ENCODE data around the gene BDH1.

The BDH1 gene

DNA sequence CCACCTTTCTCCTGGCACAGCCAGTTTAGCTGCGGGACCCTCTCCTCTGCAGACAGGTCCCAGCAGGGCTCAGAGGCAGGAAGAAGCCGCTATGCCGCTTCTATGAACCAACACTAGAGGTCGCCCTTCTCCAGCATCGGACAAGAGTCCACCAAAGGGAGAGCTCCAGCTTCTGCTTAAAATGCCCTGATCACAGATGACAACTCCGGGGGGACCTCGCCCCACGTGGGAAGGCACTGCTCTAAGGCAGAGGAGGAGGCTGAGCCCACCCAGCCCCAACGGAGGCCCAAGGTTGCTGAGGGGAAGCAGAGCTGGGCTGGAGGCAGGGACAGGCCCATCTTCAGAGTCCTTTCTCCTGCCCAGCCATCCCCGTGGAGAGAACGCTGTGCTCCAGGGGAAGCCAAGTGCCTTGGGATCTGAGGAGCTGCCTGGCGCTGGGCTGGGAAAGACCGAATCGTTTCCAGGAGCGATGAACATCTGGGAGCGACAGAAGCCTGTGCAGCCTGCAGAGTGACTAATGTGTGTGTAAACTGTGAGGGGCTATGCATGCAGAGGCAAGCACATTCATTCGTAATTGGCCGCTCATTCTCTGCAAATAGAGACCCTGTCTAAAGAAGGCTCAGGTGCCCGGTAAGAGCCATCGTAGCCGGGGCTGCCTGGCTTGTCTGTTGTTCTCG is 43.5 kb upstream of the BDH1 start (continued):
- TF ChIP-seq, protein P1, sequence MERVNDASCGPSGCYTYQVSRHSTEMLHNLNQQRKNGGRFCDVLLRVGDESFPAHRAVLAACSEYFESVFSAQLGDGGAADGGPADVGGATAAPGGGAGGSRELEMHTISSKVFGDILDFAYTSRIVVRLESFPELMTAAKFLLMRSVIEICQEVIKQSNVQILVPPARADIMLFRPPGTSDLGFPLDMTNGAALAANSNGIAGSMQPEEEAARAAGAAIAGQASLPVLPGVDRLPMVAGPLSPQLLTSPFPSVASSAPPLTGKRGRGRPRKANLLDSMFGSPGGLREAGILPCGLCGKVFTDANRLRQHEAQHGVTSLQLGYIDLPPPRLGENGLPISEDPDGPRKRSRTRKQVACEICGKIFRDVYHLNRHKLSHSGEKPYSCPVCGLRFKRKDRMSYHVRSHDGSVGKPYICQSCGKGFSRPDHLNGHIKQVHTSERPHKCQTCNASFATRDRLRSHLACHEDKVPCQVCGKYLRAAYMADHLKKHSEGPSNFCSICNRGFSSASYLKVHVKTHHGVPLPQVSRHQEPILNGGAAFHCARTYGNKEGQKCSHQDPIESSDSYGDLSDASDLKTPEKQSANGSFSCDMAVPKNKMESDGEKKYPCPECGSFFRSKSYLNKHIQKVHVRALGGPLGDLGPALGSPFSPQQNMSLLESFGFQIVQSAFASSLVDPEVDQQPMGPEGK (CRISPR knock-in tag; IDR thresholded peaks at IDR 0.05; ENCODE audit: borderline replicate concordance) = no peak
- TF ChIP-seq BACH2 (CRISPR knock-in tag; IDR thresholded peaks at IDR 0.05; ENCODE audit: borderline replicate concordance) (no peak), ZNF565 (CRISPR knock-in tag; conservative IDR thresholded peaks at IDR 0.05; ENCODE audit: low read depth) (no peak), PPARA (CRISPR knock-in tag; IDR thresholded peaks at IDR 0.05; ENCODE audit: borderline replicate concordance) (no peak), ZNF8 (CRISPR knock-in tag; IDR thresholded peaks at IDR 0.05) (no peak), ARNTL (CRISPR knock-in tag; IDR thresholded peaks at IDR 0.05; ENCODE audit: borderline replicate concordance, low read depth) (no peak)
- TF ChIP-seq, protein P2, sequence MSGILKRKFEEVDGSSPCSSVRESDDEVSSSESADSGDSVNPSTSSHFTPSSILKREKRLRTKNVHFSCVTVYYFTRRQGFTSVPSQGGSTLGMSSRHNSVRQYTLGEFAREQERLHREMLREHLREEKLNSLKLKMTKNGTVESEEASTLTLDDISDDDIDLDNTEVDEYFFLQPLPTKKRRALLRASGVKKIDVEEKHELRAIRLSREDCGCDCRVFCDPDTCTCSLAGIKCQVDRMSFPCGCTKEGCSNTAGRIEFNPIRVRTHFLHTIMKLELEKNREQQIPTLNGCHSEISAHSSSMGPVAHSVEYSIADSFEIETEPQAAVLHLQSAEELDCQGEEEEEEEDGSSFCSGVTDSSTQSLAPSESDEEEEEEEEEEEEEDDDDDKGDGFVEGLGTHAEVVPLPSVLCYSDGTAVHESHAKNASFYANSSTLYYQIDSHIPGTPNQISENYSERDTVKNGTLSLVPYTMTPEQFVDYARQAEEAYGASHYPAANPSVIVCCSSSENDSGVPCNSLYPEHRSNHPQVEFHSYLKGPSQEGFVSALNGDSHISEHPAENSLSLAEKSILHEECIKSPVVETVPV (CRISPR knock-in tag; IDR thresholded peaks at IDR 0.05) = no peak

DNA sequence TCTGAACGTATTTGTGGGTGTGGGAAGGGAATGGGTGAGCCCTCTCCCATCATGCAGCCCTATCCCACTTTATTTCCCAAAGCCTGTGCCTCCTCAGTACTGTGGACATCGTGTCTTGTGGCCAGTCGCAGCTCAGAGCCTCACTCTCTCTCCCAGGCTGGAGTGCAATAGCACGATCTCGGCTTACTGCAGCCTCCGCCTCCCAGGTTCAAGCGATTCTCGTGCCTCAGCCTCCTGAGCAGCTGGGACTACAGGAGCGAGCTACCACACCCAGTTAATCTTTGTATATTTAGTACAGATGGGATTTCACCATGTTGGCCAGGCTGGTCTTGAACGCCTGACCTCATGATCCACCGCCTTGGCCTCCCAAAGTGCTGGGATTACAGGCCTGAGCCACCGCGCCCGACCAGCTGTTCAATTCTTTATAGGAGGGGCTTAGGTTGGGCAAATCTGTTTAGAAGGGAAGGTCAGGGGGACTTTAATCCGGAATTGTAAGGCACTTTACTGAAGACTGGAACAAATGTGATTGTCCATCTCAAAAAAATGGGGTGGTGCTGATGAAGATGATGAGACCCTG is 42.7 kb upstream of the BDH1 start:
- no peak for ATAC-seq
- TF ChIP-seq, protein P3, sequence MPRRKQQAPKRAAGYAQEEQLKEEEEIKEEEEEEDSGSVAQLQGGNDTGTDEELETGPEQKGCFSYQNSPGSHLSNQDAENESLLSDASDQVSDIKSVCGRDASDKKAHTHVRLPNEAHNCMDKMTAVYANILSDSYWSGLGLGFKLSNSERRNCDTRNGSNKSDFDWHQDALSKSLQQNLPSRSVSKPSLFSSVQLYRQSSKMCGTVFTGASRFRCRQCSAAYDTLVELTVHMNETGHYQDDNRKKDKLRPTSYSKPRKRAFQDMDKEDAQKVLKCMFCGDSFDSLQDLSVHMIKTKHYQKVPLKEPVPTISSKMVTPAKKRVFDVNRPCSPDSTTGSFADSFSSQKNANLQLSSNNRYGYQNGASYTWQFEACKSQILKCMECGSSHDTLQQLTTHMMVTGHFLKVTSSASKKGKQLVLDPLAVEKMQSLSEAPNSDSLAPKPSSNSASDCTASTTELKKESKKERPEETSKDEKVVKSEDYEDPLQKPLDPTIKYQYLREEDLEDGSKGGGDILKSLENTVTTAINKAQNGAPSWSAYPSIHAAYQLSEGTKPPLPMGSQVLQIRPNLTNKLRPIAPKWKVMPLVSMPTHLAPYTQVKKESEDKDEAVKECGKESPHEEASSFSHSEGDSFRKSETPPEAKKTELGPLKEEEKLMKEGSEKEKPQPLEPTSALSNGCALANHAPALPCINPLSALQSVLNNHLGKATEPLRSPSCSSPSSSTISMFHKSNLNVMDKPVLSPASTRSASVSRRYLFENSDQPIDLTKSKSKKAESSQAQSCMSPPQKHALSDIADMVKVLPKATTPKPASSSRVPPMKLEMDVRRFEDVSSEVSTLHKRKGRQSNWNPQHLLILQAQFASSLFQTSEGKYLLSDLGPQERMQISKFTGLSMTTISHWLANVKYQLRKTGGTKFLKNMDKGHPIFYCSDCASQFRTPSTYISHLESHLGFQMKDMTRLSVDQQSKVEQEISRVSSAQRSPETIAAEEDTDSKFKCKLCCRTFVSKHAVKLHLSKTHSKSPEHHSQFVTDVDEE (CRISPR knock-in tag; IDR thresholded peaks at IDR 0.05) = no peak
- no peak for TF ChIP-seq SNAI2 (CRISPR knock-in tag; IDR thresholded peaks at IDR 0.05)
- TF ChIP-seq ISL1 (CRISPR knock-in tag; IDR thresholded peaks at IDR 0.05) = no peak
- no peak for TF ChIP-seq RARB (CRISPR knock-in tag; IDR thresholded peaks at IDR 0.05)
- TF ChIP-seq, protein P4, sequence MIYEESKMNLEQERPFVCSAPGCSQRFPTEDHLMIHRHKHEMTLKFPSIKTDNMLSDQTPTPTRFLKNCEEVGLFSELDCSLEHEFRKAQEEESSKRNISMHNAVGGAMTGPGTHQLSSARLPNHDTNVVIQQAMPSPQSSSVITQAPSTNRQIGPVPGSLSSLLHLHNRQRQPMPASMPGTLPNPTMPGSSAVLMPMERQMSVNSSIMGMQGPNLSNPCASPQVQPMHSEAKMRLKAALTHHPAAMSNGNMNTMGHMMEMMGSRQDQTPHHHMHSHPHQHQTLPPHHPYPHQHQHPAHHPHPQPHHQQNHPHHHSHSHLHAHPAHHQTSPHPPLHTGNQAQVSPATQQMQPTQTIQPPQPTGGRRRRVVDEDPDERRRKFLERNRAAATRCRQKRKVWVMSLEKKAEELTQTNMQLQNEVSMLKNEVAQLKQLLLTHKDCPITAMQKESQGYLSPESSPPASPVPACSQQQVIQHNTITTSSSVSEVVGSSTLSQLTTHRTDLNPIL (CRISPR knock-in tag; IDR thresholded peaks at IDR 0.05; ENCODE audit: low read depth) = no peak
- no peak for TF ChIP-seq CSDC2 (CRISPR knock-in tag; IDR thresholded peaks at IDR 0.05)
- no peak for TF ChIP-seq PPARA (CRISPR knock-in tag; IDR thresholded peaks at IDR 0.05; ENCODE audit: borderline replicate concordance)
- no peak for TF ChIP-seq ZNF565 (CRISPR knock-in tag; conservative IDR thresholded peaks at IDR 0.05; ENCODE audit: low read depth)
- no peak for TF ChIP-seq ZNF8 (CRISPR knock-in tag; IDR thresholded peaks at IDR 0.05)
- TF ChIP-seq ZC3H10 (CRISPR knock-in tag; IDR thresholded peaks at IDR 0.05) = no peak

DNA sequence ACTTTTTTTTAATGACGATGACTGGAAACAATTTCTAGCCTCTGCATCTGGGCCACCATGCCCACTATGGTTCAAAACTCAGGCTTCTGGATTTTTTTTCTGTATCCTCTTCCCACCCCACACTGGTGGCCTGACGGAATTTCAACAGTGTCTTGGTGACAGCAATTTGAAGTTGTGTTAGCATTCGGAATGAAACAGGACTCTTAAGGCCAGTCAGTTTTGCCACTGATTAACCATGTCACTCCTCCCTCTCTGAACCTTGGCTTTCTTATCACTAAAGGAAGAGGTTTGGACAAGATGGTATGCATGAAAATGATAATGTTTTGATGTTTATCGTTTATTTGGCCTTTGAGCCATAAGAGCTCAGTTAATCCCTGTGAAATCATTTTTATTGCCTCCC is 41.6 kb upstream of the BDH1 start:
- no peak for ATAC-seq
- TF ChIP-seq PPARA (CRISPR knock-in tag; IDR thresholded peaks at IDR 0.05; ENCODE audit: borderline replicate concordance) = no peak
- no peak for TF ChIP-seq TCF4 (CRISPR knock-in tag; IDR thresholded peaks at IDR 0.05; ENCODE audit: borderline replicate concordance)
- TF ChIP-seq, protein P3 (CRISPR knock-in tag; IDR thresholded peaks at IDR 0.05) = no peak
- no peak for TF ChIP-seq ESRRG (CRISPR knock-in tag; IDR thresholded peaks at IDR 0.05)
- TF ChIP-seq ZC3H10 (CRISPR knock-in tag; IDR thresholded peaks at IDR 0.05) = no peak
- TF ChIP-seq ZNF565 (CRISPR knock-in tag; conservative IDR thresholded peaks at IDR 0.05; ENCODE audit: low read depth) = no peak
- no peak for TF ChIP-seq SNAI2 (CRISPR knock-in tag; IDR thresholded peaks at IDR 0.05)
- TF ChIP-seq, protein P5, sequence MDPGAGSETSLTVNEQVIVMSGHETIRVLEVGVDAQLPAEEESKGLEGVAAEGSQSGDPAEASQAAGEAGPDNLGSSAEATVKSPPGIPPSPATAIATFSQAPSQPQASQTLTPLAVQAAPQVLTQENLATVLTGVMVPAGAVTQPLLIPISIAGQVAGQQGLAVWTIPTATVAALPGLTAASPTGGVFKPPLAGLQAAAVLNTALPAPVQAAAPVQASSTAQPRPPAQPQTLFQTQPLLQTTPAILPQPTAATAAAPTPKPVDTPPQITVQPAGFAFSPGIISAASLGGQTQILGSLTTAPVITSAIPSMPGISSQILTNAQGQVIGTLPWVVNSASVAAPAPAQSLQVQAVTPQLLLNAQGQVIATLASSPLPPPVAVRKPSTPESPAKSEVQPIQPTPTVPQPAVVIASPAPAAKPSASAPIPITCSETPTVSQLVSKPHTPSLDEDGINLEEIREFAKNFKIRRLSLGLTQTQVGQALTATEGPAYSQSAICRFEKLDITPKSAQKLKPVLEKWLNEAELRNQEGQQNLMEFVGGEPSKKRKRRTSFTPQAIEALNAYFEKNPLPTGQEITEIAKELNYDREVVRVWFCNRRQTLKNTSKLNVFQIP (CRISPR knock-in tag; IDR thresholded peaks at IDR 0.05; ENCODE audit: borderline replicate concordance, low read depth) = no peak
- TF ChIP-seq, protein P1 (CRISPR knock-in tag; IDR thresholded peaks at IDR 0.05; ENCODE audit: borderline replicate concordance) = no peak
- no peak for TF ChIP-seq BACH2 (CRISPR knock-in tag; IDR thresholded peaks at IDR 0.05; ENCODE audit: borderline replicate concordance)
- no peak for TF ChIP-seq CSDC2 (CRISPR knock-in tag; IDR thresholded peaks at IDR 0.05)
- TF ChIP-seq ARNTL (CRISPR knock-in tag; IDR thresholded peaks at IDR 0.05; ENCODE audit: borderline replicate concordance, low read depth) = no peak
- TF ChIP-seq, protein P2 (CRISPR knock-in tag; IDR thresholded peaks at IDR 0.05) = no peak
- no peak for TF ChIP-seq OSR1 (CRISPR knock-in tag; IDR thresholded peaks at IDR 0.05)
- no peak for TF ChIP-seq ZFP3 (CRISPR knock-in tag; IDR thresholded peaks at IDR 0.05)
